ENCODE data around the gene PACRG.

GRCh38 chr6:163179061-163179460 is 451.3 kb downstream of the PACRG start:
- TF ChIP-seq POLR2A (IDR thresholded peaks at IDR 0.05; ENCODE audit: low read length) (no peak), GATA1 (IDR thresholded peaks at IDR 0.05; ENCODE audit: low read depth, low read length) (no peak)
